NCI-H1092 treated with DMSO at 0.1 percent for 48 hours (cell line): ENCODE results near the gene HKDC1.

ENCODE experiments used
- DNase-seq: peaks from one replicate; lab custom pipeline; 2025; lab: John Stamatoyannopoulos, UW

Gene HKDC1

GRCh38 chr10:69215405-69216171 is 4.5 kb upstream of the HKDC1 start:
- no peak for DNase-seq

GRCh38 chr10:69216577-69217118 is 3.5 kb upstream of the HKDC1 start:
- no peak for DNase-seq

GRCh38 chr10:69217119-69217754 is 2.9 kb upstream of the HKDC1 start:
- no peak for DNase-seq

GRCh38 chr10:69218831-69219230 is 1.3 kb upstream of the HKDC1 start:
- no peak for DNase-seq

DNA sequence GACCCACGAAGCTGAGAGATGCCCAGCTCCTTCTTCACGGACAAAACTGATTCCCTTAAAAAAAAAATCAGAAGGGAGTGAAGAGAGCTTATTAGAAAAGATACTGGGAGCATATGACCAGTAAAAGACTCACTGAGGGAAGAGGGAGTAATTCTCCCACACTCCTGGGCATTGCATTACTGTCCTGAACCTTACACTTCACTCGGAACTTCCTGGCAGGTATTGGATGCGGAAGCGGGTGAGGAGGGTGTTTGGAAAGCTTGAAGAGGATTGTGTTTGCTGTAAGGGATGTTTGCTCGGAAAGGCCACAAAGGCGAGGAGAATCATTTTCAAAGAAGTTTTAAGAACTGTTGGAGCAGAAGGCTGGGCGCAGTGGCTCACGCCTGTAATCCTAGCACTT is 375 bp downstream of the HKDC1 start:
- no peak for DNase-seq

DNA sequence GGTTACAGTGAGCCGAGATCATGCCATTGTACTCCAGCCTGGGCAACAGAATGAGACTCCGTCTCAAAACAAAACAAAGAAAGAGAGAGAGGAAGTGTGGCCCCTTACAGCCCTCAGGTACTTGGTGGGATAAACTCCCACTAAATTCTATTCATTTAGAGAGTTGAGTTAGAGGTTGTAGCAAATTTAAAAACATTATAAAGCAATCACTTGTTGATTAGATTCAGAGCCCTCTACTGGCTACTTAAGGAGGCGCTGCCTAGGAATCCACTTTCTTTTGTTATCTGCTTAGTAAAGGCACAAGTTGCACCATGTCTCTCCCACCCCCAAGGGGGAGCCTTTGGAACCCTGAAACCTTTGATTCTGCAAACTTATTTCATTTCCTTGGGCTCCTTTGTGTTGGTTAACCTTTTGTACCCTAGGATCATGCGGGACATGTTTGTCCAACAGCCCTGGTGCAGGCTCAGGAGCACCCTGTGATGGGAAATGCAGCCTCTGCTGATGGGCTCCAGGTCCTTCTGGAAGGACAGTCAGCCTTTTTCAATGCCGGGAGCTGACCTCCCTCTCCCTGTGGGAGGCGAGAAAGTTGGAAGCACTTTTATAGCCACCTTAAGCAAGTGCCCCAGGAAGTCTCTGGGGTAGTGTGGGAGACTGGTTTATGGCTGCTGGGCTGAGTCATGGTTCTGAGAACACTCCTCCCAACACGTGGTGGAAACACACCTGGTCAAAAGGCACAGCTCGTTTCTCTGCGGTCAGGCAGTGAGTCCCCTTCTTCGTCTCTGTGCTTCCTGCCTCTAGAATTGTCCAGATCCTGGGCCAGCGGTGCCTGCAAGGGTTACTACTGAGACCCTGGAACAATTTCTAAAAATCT is 2.3 kb downstream of the HKDC1 start:
- peak; percentile 5 for DNase-seq

DNA sequence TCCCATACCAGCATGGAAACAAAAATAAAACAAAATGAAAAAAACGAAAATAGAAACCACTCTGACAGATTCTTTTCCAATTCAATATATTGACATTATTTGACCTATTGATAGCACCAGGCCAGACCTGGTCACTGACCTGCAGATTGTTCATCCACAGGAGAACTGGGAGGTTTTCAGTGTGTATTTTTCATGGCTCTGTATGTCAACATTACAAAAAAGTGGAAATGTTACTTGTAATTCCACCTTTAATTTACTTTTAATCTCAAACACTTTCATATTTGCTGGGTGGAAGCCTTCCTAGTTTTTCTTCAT is 2.9 kb downstream of the HKDC1 start:
- DNase-seq, result no peak

DNA sequence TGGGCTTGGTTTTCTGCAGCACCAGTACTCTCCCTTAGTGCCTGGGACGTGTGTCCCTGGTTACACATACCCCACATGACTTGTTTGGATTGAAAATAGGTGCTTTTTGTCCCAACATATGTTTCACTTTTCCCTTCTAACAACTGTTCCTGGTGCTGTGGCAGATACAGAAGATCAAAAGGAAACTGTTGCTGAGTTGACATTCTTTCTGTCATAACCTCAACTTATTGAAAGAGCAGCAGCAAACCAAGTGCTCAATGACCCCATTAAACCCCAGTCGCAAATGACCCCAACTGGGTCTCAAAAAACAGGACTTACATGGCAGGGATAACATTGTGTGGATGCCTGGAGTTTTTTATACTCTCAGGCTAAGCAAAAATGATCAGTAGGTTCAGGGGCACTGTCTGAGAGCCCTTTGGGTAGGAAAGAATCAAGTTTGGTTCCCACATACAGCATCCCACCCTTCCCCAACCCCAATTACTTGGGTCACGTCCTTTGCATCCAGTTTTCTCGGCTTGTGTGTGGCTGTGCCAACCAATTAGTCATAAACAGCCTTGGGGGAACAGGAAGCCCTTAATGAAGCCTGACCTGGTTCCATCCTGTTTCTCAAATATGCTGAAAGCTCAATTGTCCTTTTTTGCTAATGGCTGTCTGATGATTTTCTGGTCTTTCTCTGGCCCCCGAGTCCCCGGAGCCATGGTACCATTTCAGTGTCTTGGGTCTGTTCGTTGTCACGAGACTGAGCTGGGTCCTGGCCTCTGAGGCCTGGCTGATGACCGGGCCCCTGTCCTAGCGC is 4.9 kb downstream of the HKDC1 start:
- no peak for DNase-seq

DNA sequence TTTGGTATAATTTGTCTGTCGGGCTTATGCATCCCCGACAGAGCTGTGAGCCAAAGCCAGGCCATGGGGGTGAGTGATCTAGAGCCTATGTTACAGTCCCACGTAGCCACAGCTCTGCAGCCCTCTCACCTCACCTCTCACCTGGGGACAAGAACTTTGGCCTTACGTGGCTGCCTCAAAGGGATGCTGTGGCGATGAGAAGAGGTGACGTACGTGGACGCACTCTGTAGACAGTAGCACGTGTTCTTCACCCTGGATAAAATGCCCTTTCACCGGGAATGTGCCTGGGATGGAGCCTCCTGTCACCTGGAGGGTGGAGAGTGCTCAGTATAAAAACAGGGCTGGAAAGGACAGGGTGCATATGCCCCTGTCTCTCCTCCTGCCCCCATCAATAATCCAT is 5.5 kb downstream of the HKDC1 start:
- no peak for DNase-seq

- DNase-seq, result no peak
Measured at GRCh38 chr10:69226919-69227450, 6.9 kb downstream of the HKDC1 start.

GRCh38 chr10:69228151-69228550 is 8.0 kb downstream of the HKDC1 start:
- DNase-seq, result no peak

GRCh38 chr10:69229616-69229916 is 9.4 kb downstream of the HKDC1 start:
- no peak for DNase-seq

DNA sequence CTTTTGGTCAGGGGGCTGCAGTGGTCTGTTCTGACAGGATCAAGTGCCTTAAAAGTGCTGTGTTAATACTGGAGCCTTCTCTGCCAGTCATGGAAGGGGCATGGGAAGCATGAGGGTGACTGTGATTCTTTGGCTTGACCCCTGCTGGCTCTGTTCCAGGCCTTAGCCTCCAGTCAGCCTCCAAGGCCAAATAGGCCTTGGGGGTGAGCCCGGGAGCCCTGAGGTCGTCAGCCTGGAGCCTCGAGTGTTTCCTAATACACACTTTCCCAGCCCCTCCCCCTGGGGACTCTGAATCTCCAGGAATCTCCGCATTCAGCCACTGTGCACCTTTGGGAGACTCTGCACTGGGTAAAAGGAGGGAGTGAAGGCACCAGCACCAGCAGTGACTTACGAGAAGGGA is 10.0 kb downstream of the HKDC1 start:
- no peak for DNase-seq

GRCh38 chr10:69232252-69232651 is 12.1 kb downstream of the HKDC1 start:
- DNase-seq, result no peak

- no peak for DNase-seq
Measured at GRCh38 chr10:69232736-69233480, 12.8 kb downstream of the HKDC1 start.

GRCh38 chr10:69234447-69234846 is 14.3 kb downstream of the HKDC1 start:
- DNase-seq, result no peak

- DNase-seq, result peak; percentile 62
Measured at GRCh38 chr10:69237528-69238159, 17.5 kb downstream of the HKDC1 start.

DNA sequence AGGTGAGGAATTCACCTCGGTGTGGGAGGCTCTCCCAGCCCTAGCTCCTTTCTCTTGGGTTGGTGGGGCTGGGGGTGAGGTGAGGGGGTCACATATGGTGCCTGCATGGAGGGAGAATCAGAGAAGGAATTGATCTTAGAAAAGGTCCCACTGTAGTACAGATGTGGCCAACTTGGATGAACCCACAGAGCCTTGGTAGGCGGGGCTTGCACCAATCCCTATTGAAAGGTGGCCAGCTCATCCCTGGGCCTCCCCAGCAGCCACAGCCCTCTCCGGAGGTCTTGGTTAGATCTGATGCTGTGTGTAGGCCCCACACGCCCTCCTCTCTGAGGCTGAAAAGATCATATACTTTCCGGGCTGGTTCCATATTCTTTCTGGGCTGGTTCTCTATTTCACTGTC is 19.0 kb downstream of the HKDC1 start:
- DNase-seq, result no peak

DNA sequence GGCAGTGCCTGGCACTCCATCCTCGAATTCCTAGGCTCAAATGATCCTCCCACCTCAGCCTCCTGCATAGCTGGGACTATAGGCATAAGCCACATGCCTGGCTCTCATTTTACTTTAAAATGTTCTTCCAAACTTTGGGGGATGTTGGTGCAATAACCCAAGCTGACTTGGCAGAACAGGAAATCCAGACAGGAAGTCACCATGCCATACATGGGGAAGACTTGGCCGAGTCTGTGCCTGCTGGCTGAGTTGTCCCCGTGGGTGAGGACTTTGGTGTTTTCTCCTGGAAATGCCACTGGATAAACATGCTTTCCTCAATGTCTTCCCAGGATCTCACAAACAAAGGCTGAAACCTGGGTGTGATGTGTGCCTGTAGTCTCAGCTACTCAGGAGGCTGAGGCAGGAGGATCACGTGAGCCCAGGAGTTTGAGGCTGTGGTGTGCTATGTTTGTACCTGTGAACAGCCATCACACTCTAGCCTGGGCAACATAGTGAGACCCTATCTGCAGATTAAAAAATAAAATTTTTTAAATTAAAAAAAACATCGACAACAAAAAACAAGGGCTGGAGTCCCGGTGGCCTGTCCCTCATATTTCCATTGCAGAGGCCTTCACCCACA is 19.8 kb downstream of the HKDC1 start:
- no peak for DNase-seq

DNA sequence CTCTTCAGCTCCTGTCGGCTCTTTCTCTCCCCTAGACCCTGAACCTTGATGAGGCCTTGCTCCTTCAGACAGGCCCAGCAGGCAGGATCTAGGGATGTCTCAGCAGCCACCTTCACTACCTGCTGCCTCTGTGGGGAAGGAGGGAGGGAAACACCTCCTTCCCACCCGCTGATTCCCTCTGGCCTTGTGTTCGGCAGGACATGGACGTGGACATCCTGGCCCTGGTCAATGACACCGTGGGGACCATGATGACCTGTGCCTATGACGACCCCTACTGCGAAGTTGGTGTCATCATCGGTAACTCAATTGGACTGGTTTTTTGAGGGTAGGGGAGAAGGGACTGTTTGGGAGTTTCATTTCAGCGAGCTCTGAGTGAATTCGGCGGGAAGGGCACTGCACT is 20.3 kb downstream of the HKDC1 start:
- no peak for DNase-seq
